DOHH2 (cell line): ENCODE data around the gene GRAMD1C.

Source experiments
- CTCF ChIP-seq: fragments of 200-600 bp; sonication (generic); IDR thresholded peaks from one replicate; pipeline ENCODE4 v1.5.1; 2014; ENCODE audit warnings: antibody characterized with exemption, mild to moderate bottlenecking, low read depth, low read length; ENCODE audit not compliant: poor library complexity, severe bottlenecking
- EZH2phosphoT487 ChIP-seq: fragments of 200-600 bp; sonication (generic); IDR thresholded peaks from 2 replicates; pipeline ENCODE4 v1.6.1; 2017; ENCODE audit warnings: borderline replicate concordance, mild to moderate bottlenecking, antibody characterized with exemption, low read length, moderate library complexity, mixed read lengths

- no peak for TF ChIP-seq CTCF
- no peak for TF ChIP-seq EZH2phosphoT487
Observed at GRCh38 chr3:113983544-113983943, 145.0 kb downstream of the GRAMD1C start.
